Activated T-cell treated with anti-CD3 and anti-CD28 coated beads, Interleukin-2, amount 50 U/mL, for 48 hours (primary cell): ENCODE data around the gene BICDL1.

Source experiments
- DNase-seq, 2 experiments: peaks; one replicate each; pipeline ENCODE4 v3.0.0-alpha.2; 2020

BICDL1 gene

GRCh38 chr12:120132054-120132836, 143.2 kb downstream of the BICDL1 start:
- DNase-seq: no peak

GRCh38 chr12:120132863-120133385, 143.9 kb downstream of the BICDL1 start:
- DNase-seq: no peak

GRCh38 chr12:120134307-120134980, 145.4 kb downstream of the BICDL1 start:
- DNase-seq: no peak

- DNase-seq: no peak
Measured at GRCh38 chr12:120136093-120136770, 147.2 kb downstream of the BICDL1 start.

GRCh38 chr12:120137833-120138232, 148.8 kb downstream of the BICDL1 start:
- no peak for DNase-seq

- DNase-seq: no peak
Measured at GRCh38 chr12:120138366-120138765, 149.3 kb downstream of the BICDL1 start.

GRCh38 chr12:120139958-120140357, 150.9 kb downstream of the BICDL1 start:
- no peak for DNase-seq

GRCh38 chr12:120140603-120141002, 151.6 kb downstream of the BICDL1 start:
- DNase-seq: no peak

- no peak for DNase-seq
Measured at GRCh38 chr12:120141336-120141735, 152.3 kb downstream of the BICDL1 start.

GRCh38 chr12:120142231-120142877, 153.3 kb downstream of the BICDL1 start:
- DNase-seq: no peak
